Measurements from ENCODE around the gene ACOT13. TPM values are rescaled to one million over a fixed set of nuclear protein-coding genes. Genes with fewer than 3 reads are reported as not detected.

The ACOT13 gene
- total RNA-seq, 1 experiment from 2014 or later: 33.5 TPM

DNA sequence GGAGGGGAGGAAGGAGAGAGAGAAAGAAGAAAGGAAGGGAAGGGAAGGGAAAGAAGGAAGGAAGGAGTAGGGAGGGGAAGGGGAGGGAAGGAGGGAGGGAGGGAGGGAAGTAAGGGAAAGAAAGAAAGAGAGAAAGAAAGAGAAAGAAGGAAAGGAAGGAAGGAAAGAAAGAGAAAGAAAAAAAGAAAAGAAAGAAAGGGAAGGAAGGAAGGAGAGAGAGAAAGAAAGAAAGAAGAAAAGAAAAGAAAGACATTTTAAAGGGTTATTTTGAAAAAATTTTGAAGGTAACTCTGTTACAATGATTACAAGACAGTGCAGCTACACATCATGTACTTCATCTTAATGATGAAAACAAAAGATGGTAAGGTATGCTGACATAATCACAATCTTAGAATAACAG lies 24.8 kb upstream of the ACOT13 start:
- Histone ChIP-seq H3K9ac (ENCODE audit: low read length) (no peak overlapping the region), H3K36me3 (ENCODE audit: control insufficient read depth in 1 of 2, insufficient read depth in 2 of 2, low read length in 2 of 2) (no peaks in the 10 kb centered on the region), H3K9me3 (ENCODE audit: control insufficient read depth in 1 of 2, insufficient read depth in 1 of 2, low read depth in 1 of 2, low read length in 2 of 2) (0 out of 4 replicates have a peak, but pooled peaks cover 0 to 3% of the 10 kb centered on the region in 2 experiments), H3K4me1 (ENCODE audit: control insufficient read depth in 1 of 2, insufficient read depth in 2 of 2, low read length in 2 of 2) (peaks cover 17 to 32% of the 10 kb centered on the region in 2 experiments), H3K27ac (ENCODE audit: low read depth, low read length) (no peak overlapping the region), H3K4me3 (replicated peaks in 1 of 2; ENCODE audit: low read depth in 1 of 2, low read length in 2 of 2) (no peak overlapping the region), H3K4me2 (ENCODE audit: low read length) (no peak overlapping the region), H4K20me1 (ENCODE audit: insufficient read depth) (no peaks in the 10 kb centered on the region), H2AFZ (ENCODE audit: low read depth, low read length, poor library complexity, severe bottlenecking) (no peak overlapping the region), H3K79me2 (ENCODE audit: insufficient read depth, low read length) (no peaks in the 10 kb centered on the region), H3K9me2 (ENCODE audit: insufficient read depth) (no peaks in the 10 kb centered on the region), H3K27me3 (ENCODE audit: insufficient read depth, low read length) (no peaks in the 10 kb centered on the region)
- ATAC-seq (no peak), DNase-seq (ENCODE audit: low read depth, low spot score) (no peak)
- TF ChIP-seq EGR1 (IDR thresholded peaks at IDR 0.05; ENCODE audit: low read depth) (no peak), SRF (IDR thresholded peaks at IDR 0.05; ENCODE audit: low read depth) (no peak), JUND (IDR thresholded peaks at IDR 0.05) (no peak), ELF1 (IDR thresholded peaks at IDR 0.05; ENCODE audit: borderline replicate concordance, low read depth) (no peak), ZFX (IDR thresholded peaks at IDR 0.05) (no peak)
- TF ChIP-seq, protein P1, sequence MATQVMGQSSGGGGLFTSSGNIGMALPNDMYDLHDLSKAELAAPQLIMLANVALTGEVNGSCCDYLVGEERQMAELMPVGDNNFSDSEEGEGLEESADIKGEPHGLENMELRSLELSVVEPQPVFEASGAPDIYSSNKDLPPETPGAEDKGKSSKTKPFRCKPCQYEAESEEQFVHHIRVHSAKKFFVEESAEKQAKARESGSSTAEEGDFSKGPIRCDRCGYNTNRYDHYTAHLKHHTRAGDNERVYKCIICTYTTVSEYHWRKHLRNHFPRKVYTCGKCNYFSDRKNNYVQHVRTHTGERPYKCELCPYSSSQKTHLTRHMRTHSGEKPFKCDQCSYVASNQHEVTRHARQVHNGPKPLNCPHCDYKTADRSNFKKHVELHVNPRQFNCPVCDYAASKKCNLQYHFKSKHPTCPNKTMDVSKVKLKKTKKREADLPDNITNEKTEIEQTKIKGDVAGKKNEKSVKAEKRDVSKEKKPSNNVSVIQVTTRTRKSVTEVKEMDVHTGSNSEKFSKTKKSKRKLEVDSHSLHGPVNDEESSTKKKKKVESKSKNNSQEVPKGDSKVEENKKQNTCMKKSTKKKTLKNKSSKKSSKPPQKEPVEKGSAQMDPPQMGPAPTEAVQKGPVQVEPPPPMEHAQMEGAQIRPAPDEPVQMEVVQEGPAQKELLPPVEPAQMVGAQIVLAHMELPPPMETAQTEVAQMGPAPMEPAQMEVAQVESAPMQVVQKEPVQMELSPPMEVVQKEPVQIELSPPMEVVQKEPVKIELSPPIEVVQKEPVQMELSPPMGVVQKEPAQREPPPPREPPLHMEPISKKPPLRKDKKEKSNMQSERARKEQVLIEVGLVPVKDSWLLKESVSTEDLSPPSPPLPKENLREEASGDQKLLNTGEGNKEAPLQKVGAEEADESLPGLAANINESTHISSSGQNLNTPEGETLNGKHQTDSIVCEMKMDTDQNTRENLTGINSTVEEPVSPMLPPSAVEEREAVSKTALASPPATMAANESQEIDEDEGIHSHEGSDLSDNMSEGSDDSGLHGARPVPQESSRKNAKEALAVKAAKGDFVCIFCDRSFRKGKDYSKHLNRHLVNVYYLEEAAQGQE (IDR thresholded peaks at IDR 0.05; ENCODE audit: low read depth): no peak
- no TSS peak for BruUV-seq (replicated peaks)
- POLR2A ChIA-PET: no interaction called here
- RAD21 ChIA-PET (ENCODE audit: low non-redundant PET in 1 of 2, low total read pairs in 2 of 2, uncharacterized antibody in 2 of 2, unreplicated experiment in 2 of 2): no interaction called here
- CTCF ChIA-PET: no interaction called here
- intact Hi-C loops (cut with micrococcal nuclease): no loop called here

DNA sequence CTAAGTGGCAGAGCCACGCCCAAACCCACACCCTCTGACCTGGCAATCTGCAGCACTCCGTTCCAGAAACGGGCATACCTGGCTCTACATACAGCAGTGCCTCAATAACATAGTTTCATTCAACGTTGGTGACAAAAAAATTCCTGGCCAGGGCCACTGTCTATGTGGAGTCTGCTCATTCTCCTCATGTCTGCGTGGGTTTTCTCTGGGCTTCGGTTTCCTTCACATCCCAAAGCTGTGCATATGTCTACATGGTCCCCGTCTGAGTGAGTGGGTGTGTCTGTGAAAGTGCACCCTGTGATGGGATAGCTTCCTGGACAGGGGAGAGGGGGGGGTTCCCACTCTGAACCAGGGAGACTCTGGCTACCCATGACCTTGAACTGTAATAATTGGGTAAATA lies 23.0 kb upstream of the ACOT13 start:
- peak overlapping the region; percentile 84 for H2AFZ ChIP-seq (ENCODE audit: low read depth, low read length, poor library complexity, severe bottlenecking)
- no peaks in the 10 kb centered on the region for H3K79me2 ChIP-seq (ENCODE audit: insufficient read depth, low read length)
- H3K9me2 ChIP-seq (ENCODE audit: insufficient read depth): no peaks in the 10 kb centered on the region
- ChIA-PET POLR2A (no interaction called here), RAD21 (ENCODE audit: low non-redundant PET in 1 of 2, low total read pairs in 2 of 2, uncharacterized antibody in 2 of 2, unreplicated experiment in 2 of 2) (no interaction called here), CTCF (no interaction called here)
- H4K20me1 ChIP-seq (ENCODE audit: insufficient read depth): no peaks in the 10 kb centered on the region
- 0 out of 4 replicates have a peak, but pooled peaks cover 0 to 3% of the 10 kb centered on the region in 2 experiments for H3K9me3 ChIP-seq (ENCODE audit: control insufficient read depth in 1 of 2, insufficient read depth in 1 of 2, low read depth in 1 of 2, low read length in 2 of 2)
- BruUV-seq (replicated peaks): no TSS peak
- no peak for ATAC-seq
- no peaks in the 10 kb centered on the region for H3K27me3 ChIP-seq (ENCODE audit: insufficient read depth, low read length)
- intact Hi-C loops (cut with micrococcal nuclease): no loop called here
- no peak overlapping the region for H3K27ac ChIP-seq (ENCODE audit: low read depth, low read length)
- H3K36me3 ChIP-seq (ENCODE audit: control insufficient read depth in 1 of 2, insufficient read depth in 2 of 2, low read length in 2 of 2): no peaks in the 10 kb centered on the region
- DNase-seq (ENCODE audit: low read depth, low spot score): no peak
- H3K9ac ChIP-seq (ENCODE audit: low read length): no peak overlapping the region
- H3K4me3 ChIP-seq (replicated peaks in 1 of 2; ENCODE audit: low read depth in 1 of 2, low read length in 2 of 2): 0 out of 4 replicates have a peak overlapping the region, but pooled peaks of 1 of the 2 experiments have one; percentile 20
- H3K4me1 ChIP-seq (ENCODE audit: control insufficient read depth in 1 of 2, insufficient read depth in 2 of 2, low read length in 2 of 2): peaks cover 17 to 32% of the 10 kb centered on the region in 2 experiments
- peak overlapping the region; percentile 63 for H3K4me2 ChIP-seq (ENCODE audit: low read length)
- TF ChIP-seq POLR2A (IDR thresholded peaks at IDR 0.05; ENCODE audit: borderline replicate concordance, extremely low read depth, insufficient read depth, insufficient read length) (no peak), FOSL1 (IDR thresholded peaks at IDR 0.05; ENCODE audit: low read depth) (no peak), CTCF (IDR thresholded peaks at IDR 0.05 in 2 of 3, conservative IDR thresholded peaks at IDR 0.05 in 1 of 3; ENCODE audit: borderline replicate concordance in 1 of 3, insufficient read depth in 1 of 3, low read depth in 2 of 3, low read length in 2 of 3) (no peak), EZH2 (IDR thresholded peaks at IDR 0.05) (no peak), SP1 (IDR thresholded peaks at IDR 0.05; ENCODE audit: low read depth) (no peak), SIN3A (IDR thresholded peaks at IDR 0.05; ENCODE audit: low read depth) (no peak)
- TF ChIP-seq, protein P1 (IDR thresholded peaks at IDR 0.05; ENCODE audit: low read depth): no peak
- TF ChIP-seq, protein P2, sequence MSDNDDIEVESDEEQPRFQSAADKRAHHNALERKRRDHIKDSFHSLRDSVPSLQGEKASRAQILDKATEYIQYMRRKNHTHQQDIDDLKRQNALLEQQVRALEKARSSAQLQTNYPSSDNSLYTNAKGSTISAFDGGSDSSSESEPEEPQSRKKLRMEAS (IDR thresholded peaks at IDR 0.05): no peak
